Fibroblast of the aortic adventitia (primary cell): ENCODE data around the gene PRAME. TPM values are rescaled to one million over a fixed set of nuclear protein-coding genes. Genes with fewer than 3 reads are reported as not detected.

Experiments used
- DNase-seq: peaks from one replicate; pipeline ENCODE4 v3.0.0-alpha.2; 2010; ENCODE audit warnings: low read depth
- H3K4me3 ChIP-seq: 2 replicates; pipeline ENCODE4 v1.5.1; 2011; ENCODE audit warnings: low read depth, mild to moderate bottlenecking, control low read depth, low read length, moderate library complexity
- total RNA-seq: library from RNA; depleted of rRNA; stranded (reverse); fragments of >200 nt; gene quantifications from 2 replicates; pipeline ENCODE4 v1.2.3, GENCODE V29; 2012; ENCODE audit warnings: low replicate concordance
- TF ChIP-seq, protein P1 (sequence below): IDR thresholded peaks from 2 replicates; pipeline ENCODE4 v1.5.1; 2011; ENCODE audit warnings: mild to moderate bottlenecking, low read length, control low read depth, inconsistent platforms; ENCODE audit not compliant: insufficient read depth

Gene PRAME
- total RNA-seq, 1 donor: 0.54 TPM

DNA sequence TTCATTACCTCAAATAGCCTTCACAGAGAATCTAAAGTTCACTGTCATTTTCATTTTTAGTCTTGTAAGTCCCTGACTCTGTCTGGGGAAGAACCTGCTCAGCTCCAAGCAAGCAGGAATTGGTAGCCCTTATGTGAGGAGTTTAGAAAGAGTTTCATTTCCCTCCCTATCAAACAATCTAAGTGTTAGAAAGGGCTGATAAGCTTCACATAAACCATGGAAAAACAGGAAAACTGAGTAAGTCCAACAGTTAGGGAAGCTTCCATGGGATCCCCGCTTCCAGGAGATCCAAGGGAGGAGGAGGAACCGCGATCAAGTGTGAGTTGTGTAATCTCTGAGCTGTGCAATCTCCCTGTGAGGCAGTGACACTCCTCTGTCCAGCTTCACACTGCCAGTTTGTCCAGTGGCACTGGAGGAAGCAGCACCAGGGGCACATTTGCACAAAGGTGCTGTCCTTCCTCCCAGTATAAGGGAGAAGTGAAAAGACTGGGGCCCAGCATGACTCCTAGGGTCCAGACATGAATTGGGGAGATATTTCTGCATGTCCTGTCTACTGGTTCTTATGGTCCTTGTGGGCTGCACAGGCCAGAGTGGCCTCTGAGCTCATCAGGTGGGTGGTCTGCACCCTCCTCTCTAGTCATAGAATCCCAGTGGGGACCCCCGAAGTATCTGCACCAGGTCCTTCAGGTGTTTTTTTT, 4.3 kb downstream of the PRAME start:
- TF ChIP-seq, protein P1, sequence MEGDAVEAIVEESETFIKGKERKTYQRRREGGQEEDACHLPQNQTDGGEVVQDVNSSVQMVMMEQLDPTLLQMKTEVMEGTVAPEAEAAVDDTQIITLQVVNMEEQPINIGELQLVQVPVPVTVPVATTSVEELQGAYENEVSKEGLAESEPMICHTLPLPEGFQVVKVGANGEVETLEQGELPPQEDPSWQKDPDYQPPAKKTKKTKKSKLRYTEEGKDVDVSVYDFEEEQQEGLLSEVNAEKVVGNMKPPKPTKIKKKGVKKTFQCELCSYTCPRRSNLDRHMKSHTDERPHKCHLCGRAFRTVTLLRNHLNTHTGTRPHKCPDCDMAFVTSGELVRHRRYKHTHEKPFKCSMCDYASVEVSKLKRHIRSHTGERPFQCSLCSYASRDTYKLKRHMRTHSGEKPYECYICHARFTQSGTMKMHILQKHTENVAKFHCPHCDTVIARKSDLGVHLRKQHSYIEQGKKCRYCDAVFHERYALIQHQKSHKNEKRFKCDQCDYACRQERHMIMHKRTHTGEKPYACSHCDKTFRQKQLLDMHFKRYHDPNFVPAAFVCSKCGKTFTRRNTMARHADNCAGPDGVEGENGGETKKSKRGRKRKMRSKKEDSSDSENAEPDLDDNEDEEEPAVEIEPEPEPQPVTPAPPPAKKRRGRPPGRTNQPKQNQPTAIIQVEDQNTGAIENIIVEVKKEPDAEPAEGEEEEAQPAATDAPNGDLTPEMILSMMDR: no peak
- H3K4me3 ChIP-seq: no peak overlapping the region
- no peak for DNase-seq

DNA sequence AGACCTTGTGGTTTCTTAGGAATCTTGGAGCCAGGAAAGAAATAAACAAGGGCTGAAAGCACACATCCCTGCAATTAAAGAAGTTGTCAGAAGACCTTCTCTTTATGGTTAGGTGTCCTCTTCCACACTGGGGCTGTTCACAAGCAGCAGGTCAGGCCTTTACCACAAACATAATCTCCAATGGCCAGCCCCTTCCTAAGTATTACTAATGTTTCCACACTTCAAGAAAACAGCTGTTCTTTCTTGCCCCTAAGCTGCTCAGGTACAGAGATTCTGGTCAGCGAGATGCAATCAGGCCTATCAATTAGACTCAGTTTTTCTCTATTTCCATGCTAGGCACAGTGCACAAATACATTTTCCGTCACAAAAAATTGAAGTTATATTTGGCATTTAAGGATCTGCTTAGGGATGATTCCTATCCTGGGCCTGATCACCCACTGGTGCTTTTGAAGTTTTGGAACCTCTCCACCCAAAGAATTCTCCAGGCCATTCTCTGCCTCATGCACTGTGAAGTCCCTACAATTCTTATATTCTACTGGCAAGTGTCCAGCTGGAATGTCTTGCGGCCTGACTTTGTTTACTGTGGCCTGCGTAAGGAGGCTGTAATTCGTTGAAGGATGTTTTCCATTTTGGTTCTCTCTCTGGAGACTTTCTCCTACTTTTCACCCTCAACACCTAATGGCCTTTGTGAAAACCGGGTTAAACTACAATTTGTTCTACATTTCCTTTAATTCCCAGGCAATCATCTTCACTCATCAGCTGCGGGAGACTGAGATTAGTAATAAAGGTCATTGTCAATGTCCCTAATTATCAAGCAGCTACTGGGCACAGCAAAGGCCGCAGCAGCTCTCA, 5.1 kb downstream of the PRAME start:
- no peak for DNase-seq
- no peak overlapping the region for H3K4me3 ChIP-seq
- TF ChIP-seq, protein P1: no peak

DNA sequence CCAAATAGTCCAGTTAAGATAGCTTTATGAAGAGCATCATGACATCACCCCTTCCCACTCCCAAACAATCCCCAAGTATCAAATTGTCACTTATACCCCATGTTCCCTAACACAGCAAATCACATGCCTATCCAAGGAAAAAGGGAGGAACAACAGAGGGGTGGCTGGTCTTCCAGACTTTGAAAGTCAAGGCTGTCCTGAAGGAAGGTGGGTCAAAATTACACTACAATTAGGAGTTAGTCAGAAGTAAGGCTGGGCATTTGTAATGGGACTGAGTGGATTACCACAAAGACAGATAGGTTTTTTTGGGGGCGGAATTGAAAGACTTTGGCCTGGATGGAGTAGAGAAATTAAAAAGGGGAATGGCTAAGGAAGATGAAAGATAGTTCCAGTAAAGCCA, 5.9 kb downstream of the PRAME start:
- H3K4me3 ChIP-seq: no peak overlapping the region
- TF ChIP-seq, protein P1: no peak
- DNase-seq: no peak

DNA sequence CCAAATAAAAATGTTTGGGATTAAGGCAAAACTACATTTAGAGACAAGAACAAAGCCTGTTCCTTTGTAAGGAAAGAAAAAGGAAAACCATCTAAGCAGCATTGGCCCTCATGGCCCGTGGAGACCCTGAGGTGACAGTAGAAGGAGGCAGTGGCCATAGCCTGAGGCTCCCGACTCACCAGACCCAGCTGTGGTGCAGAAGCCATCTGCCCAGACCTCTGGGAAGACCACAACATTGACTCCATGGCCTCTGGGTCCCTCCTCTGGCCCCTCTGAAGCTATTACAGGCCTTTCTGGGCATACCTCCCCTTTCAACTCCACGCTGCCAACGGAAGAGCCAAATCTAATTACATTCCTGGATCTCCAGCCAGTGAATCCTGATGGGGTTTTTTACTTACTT, 6.4 kb downstream of the PRAME start:
- TF ChIP-seq, protein P1: no peak
- no peak for DNase-seq
- H3K4me3 ChIP-seq: no peak overlapping the region

DNA sequence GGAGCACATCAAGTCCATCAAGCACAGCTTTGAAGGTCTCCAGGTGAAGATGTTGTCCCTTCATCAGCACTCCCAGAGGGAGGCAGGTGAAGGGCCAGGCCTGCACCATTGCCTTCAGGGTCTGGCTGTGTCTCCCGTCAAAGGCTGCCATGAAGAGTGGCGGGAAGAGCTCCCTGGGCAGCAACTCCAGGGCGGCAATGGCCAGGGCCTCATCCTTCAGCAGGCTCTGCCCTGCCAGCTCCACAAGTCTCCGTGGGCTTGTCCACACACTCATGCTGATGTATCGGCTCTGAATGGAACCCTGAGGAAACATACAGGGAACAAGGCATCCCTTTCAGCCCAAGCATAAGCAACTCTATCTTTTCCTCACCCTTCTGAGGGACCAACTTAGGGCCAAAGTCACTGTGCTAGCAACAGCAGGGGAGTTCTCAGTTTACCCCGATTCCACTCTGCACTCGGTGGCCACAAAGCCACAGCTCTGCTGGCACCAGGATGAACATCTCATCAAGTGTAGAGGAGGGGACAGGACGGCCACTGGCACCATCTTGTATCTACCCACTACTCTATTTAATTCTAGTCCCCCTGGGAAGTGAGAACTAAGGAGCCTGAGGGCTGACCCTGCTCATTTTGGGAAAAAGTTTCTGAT, 8.2 kb downstream of the PRAME start:
- DNase-seq: no peak
- H3K4me3 ChIP-seq: no peak overlapping the region
- TF ChIP-seq, protein P1: no peak

DNA sequence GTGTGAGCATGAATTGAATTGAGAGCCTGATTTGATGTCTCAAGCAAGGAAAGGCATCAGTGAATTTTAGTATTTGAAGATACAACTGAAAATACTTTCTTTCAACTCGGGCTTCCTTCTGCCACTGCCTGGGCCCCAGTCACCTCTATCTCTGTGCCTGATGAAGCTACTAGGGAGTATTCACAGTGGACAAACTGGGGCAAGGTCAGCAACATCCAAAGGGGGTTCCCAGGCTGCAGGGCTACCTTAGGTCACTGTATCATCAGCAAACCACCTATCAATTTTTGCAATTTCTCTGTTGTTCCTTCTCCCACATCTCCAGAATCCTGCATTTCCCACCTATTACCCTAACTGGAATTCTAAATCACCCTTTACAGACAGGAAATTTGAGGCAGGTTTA, 10.2 kb downstream of the PRAME start:
- no peak for DNase-seq
- TF ChIP-seq, protein P1: no peak
- H3K4me3 ChIP-seq: no peak overlapping the region
